Keratinocyte (primary cell): Measurements from ENCODE around the gene GUSB. TPM values are rescaled to one million over a fixed set of nuclear protein-coding genes. Genes with fewer than 3 reads are reported as not detected.
A peak's percentile ranks its signal among the peaks of the same experiment; 100 is the strongest.

Experiments
- DNase-seq: peaks from one replicate; pipeline ENCODE4 v3.0.0-alpha.2; 2011; ENCODE audit warnings: low read depth, missing footprints, low spot score
- FAIRE-seq: peaks from 2 replicates; lab custom pipeline; 2011; peaks lifted over from hg19 to GRCh38; lab: Jason Lieb, UNC
- H2AFZ ChIP-seq: 2 replicates; pipeline ENCODE4 v1.6.0; 2012; ENCODE audit warnings: low read length, control low read depth, inconsistent platforms; ENCODE audit not compliant: control insufficient read depth
- H3K27ac ChIP-seq: 2 replicates; pipeline ENCODE4 v1.5.1; 2011; ENCODE audit warnings: low read length; ENCODE audit not compliant: control insufficient read depth, insufficient read depth
- H3K27me3 ChIP-seq: 3 replicates; pipeline ENCODE4 v1.6.0; 2011; ENCODE audit warnings: low read length; ENCODE audit not compliant: control insufficient read depth, insufficient read depth; ENCODE audit errors: extremely low read depth
- H3K36me3 ChIP-seq, 2 experiments: 2 replicates in 1 of 2; 3 replicates in 1 of 2; pipeline ENCODE4 v1.5.1; 2011; ENCODE audit warnings: low read length in 2 of 2, mild to moderate bottlenecking in 1 of 2; ENCODE audit not compliant: control insufficient read depth in 2 of 2, insufficient read depth in 2 of 2; ENCODE audit errors: extremely low read depth in 1 of 2
- H3K4me1 ChIP-seq: 3 replicates; pipeline ENCODE4 v1.5.1; 2011; ENCODE audit warnings: low read length; ENCODE audit not compliant: control insufficient read depth, insufficient read depth; ENCODE audit errors: extremely low read depth
- H3K4me2 ChIP-seq: 3 replicates; pipeline ENCODE4 v1.6.0; 2011; ENCODE audit warnings: low read depth, low read length; ENCODE audit not compliant: control insufficient read depth, insufficient read depth; ENCODE audit errors: extremely low read depth
- H3K4me3 ChIP-seq, 3 experiments: fragments of 200-600 bp in 1 of 3; sonication (generic) in 1 of 3; 2 replicates in 2 of 3; 3 replicates in 1 of 3; pipeline ENCODE4 v1.5.1; 2011 to 2016; ENCODE audit warnings: low read length in 3 of 3, mild to moderate bottlenecking in 3 of 3, control low read depth in 2 of 3, inconsistent platforms in 1 of 3, low read depth in 1 of 3, mixed read lengths in 1 of 3, mixed run types in 1 of 3, moderate library complexity in 1 of 3; ENCODE audit not compliant: control insufficient read depth in 2 of 3, insufficient read depth in 2 of 3; ENCODE audit errors: extremely low read depth in 1 of 3
- H3K79me2 ChIP-seq: 2 replicates; pipeline ENCODE4 v1.6.0; 2012; ENCODE audit warnings: low read length; ENCODE audit not compliant: control insufficient read depth, insufficient read depth
- H3K9ac ChIP-seq: 3 replicates; pipeline ENCODE4 v1.6.0; 2011; ENCODE audit warnings: low read length; ENCODE audit not compliant: control insufficient read depth, insufficient read depth; ENCODE audit errors: extremely low read depth
- H3K9me1 ChIP-seq: 3 replicates; pipeline ENCODE4 v1.6.0; 2011; ENCODE audit warnings: low read length; ENCODE audit not compliant: control insufficient read depth, insufficient read depth; ENCODE audit errors: extremely low read depth
- H3K9me3 ChIP-seq: 2 replicates; pipeline ENCODE4 v1.5.1; 2012; ENCODE audit warnings: low read depth, low read length; ENCODE audit not compliant: control insufficient read depth
- H4K20me1 ChIP-seq: 3 replicates; pipeline ENCODE4 v1.6.0; 2011; ENCODE audit warnings: low read length; ENCODE audit not compliant: control insufficient read depth, insufficient read depth; ENCODE audit errors: extremely low read depth
- CTCF ChIP-seq, 3 experiments: IDR thresholded peaks in 1 of 3; conservative IDR thresholded peaks in 1 of 3; optimal IDR thresholded peaks in 1 of 3; 2 replicates in 2 of 3; 3 replicates in 1 of 3; pipeline versions ENCODE3 to v1.5.1; 2011; ENCODE audit warnings: low read length in 3 of 3, mild to moderate bottlenecking in 3 of 3, moderate library complexity in 2 of 3, control low read depth in 1 of 3, inconsistent platforms in 1 of 3; ENCODE audit not compliant: insufficient read depth in 2 of 3; ENCODE audit errors: extremely low read depth in 1 of 3
- EZH2 ChIP-seq: IDR thresholded peaks from one replicate; pipeline ENCODE4 v1.6.1; 2012; ENCODE audit warnings: inconsistent platforms, mild to moderate bottlenecking, low read length, moderate library complexity
- dilution Hi-C: fragments of 300-500 bp; cut with MboI; formaldehyde crosslinking; loops from one replicate; pipeline ENCODE4 v1.7.0; 2020; ENCODE audit warnings: low sequenced_read_pairs; ENCODE audit not compliant: extremely low pct_ligation_motif_present
- polyA plus RNA-seq, 5 experiments: library from polyadenylated mRNA; depleted of rRNA in 3 of 5; stranded (reverse) in 3 of 5; stranded (forward) in 1 of 5; unstranded in 1 of 5; fragments of >200 nt; gene quantifications; 1 replicate in 1 of 5; 2 replicates in 3 of 5; 3 replicates in 1 of 5; pipeline versions ENCODE4 v1.2.1 to v1.2.3, GENCODE V29; 2011 to 2012; ENCODE audit warnings: missing spikeins in 2 of 5, low read depth in 1 of 5, low replicate concordance in 1 of 5

GUSB gene
- polyA plus RNA-seq, 1 donor (not counting 4 experiments of a cell fraction or from before 2014, with no cell fraction given) = 13.3 TPM

- Histone ChIP-seq H3K4me3 (no peak overlapping the region), H2AFZ (no peak overlapping the region)
- peak; percentile 33 for DNase-seq
These were observed 2.1 kb upstream of the GUSB start for GRCh38 chr7:65983965-65984658.

GRCh38 chr7:65980478-65981250, 1.3 kb downstream of the GUSB start:
- H3K4me2 ChIP-seq = peak overlapping the region; percentile 85
- TF ChIP-seq CTCF (optimal IDR thresholded peaks at IDR 0.05 in 1 of 3, IDR thresholded peaks at IDR 0.05 in 1 of 3, conservative IDR thresholded peaks at IDR 0.05 in 1 of 3; ENCODE audit: extremely low read depth in 1 of 3, insufficient read depth in 2 of 3, low read length in 3 of 3) (no peak), EZH2 (no peak)
- H3K9me1 ChIP-seq = no peaks in the 10 kb centered on the region
- dilution Hi-C loops = no loop called here
- no peaks in the 10 kb centered on the region for H3K36me3 ChIP-seq
- peak overlapping the region in 1 of 3 experiments; percentile 79 for H3K4me3 ChIP-seq
- H3K4me1 ChIP-seq = peaks cover 19% of the 10 kb centered on the region
- no peak for DNase-seq
- no peak overlapping the region for H2AFZ ChIP-seq
- H3K9me3 ChIP-seq = no peaks in the 10 kb centered on the region
- peaks cover 18% of the 10 kb centered on the region for H3K79me2 ChIP-seq
- H4K20me1 ChIP-seq = no peaks in the 10 kb centered on the region
- no peak for FAIRE-seq
- H3K27me3 ChIP-seq = no peaks in the 10 kb centered on the region
- no peak overlapping the region for H3K27ac ChIP-seq
- H3K9ac ChIP-seq = no peak overlapping the region

More at GRCh38 chr7:65983965-65984658, 2.1 kb upstream of the GUSB start:
- dilution Hi-C loops = no loop called here
- no peak overlapping the region for H3K27ac ChIP-seq
- H3K9ac ChIP-seq = no peak overlapping the region
- H4K20me1 ChIP-seq = no peaks in the 10 kb centered on the region
- H3K4me1 ChIP-seq = peaks cover 19% of the 10 kb centered on the region
- H3K9me1 ChIP-seq = no peaks in the 10 kb centered on the region
- no peaks in the 10 kb centered on the region for H3K27me3 ChIP-seq
- TF ChIP-seq CTCF (optimal IDR thresholded peaks at IDR 0.05 in 1 of 3, IDR thresholded peaks at IDR 0.05 in 1 of 3, conservative IDR thresholded peaks at IDR 0.05 in 1 of 3; ENCODE audit: extremely low read depth in 1 of 3, insufficient read depth in 2 of 3, low read length in 3 of 3) (no peak), EZH2 (no peak)
- no peak overlapping the region for H3K4me2 ChIP-seq
- no peaks in the 10 kb centered on the region for H3K9me3 ChIP-seq
- no peaks in the 10 kb centered on the region for H3K36me3 ChIP-seq
- H3K79me2 ChIP-seq = peaks cover 18% of the 10 kb centered on the region
- no peak for FAIRE-seq
